NB4 (cell line): ENCODE results near the gene GSTO2.

Experiments
- DNase-seq: peaks from one replicate; pipeline ENCODE4 v3.0.0; 2010; ENCODE audit warnings: low read depth
- H3K4me3 ChIP-seq: one replicate; pipeline ENCODE4 v1.5.1; 2011; ENCODE audit warnings: mild to moderate bottlenecking, low read depth, low read length, moderate library complexity
- MYC ChIP-seq: IDR thresholded peaks from 2 replicates; pipeline ENCODE4 v1.6.1; 2011; ENCODE audit warnings: low read depth, low read length
- POLR2A ChIP-seq: IDR thresholded peaks from 2 replicates; pipeline ENCODE4 v1.6.1; 2011; ENCODE audit warnings: mild to moderate bottlenecking; ENCODE audit not compliant: insufficient read length; ENCODE audit errors: extremely low read depth
- TF ChIP-seq, protein P1 (sequence below): IDR thresholded peaks from 2 replicates; pipeline ENCODE4 v1.6.1; 2011; ENCODE audit warnings: low read depth, low read length
- TF ChIP-seq, protein P2 (sequence below): IDR thresholded peaks from one replicate; pipeline ENCODE4 v1.5.1; 2012; ENCODE audit warnings: low read depth, low read length

Gene GSTO2

GRCh38 chr10:104273286-104273685 lies 4.3 kb downstream of the GSTO2 start:
- no peak overlapping the region for H3K4me3 ChIP-seq
- DNase-seq: no peak
- no peak for TF ChIP-seq MYC
- no peak for TF ChIP-seq POLR2A
- TF ChIP-seq, protein P1, sequence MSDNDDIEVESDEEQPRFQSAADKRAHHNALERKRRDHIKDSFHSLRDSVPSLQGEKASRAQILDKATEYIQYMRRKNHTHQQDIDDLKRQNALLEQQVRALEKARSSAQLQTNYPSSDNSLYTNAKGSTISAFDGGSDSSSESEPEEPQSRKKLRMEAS: no peak
- TF ChIP-seq, protein P2, sequence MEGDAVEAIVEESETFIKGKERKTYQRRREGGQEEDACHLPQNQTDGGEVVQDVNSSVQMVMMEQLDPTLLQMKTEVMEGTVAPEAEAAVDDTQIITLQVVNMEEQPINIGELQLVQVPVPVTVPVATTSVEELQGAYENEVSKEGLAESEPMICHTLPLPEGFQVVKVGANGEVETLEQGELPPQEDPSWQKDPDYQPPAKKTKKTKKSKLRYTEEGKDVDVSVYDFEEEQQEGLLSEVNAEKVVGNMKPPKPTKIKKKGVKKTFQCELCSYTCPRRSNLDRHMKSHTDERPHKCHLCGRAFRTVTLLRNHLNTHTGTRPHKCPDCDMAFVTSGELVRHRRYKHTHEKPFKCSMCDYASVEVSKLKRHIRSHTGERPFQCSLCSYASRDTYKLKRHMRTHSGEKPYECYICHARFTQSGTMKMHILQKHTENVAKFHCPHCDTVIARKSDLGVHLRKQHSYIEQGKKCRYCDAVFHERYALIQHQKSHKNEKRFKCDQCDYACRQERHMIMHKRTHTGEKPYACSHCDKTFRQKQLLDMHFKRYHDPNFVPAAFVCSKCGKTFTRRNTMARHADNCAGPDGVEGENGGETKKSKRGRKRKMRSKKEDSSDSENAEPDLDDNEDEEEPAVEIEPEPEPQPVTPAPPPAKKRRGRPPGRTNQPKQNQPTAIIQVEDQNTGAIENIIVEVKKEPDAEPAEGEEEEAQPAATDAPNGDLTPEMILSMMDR: no peak

- DNase-seq: no peak
- no peak for TF ChIP-seq MYC
- TF ChIP-seq, protein P1: no peak
- no peak for TF ChIP-seq POLR2A
- TF ChIP-seq, protein P2: no peak
- no peak overlapping the region for H3K4me3 ChIP-seq
Measured at GRCh38 chr10:104273899-104274575, 5.1 kb downstream of the GSTO2 start.

GRCh38 chr10:104274762-104275721 lies 6.1 kb downstream of the GSTO2 start:
- H3K4me3 ChIP-seq: no peak overlapping the region
- DNase-seq: peak; percentile 49
- TF ChIP-seq, protein P2: peak; percentile 77
- no peak for TF ChIP-seq POLR2A

- TF ChIP-seq, protein P2: no peak
- TF ChIP-seq, protein P1: no peak
- TF ChIP-seq POLR2A (no peak), MYC (no peak)
- no peak overlapping the region for H3K4me3 ChIP-seq
- DNase-seq: no peak
Measured at GRCh38 chr10:104276192-104276591, 7.2 kb downstream of the GSTO2 start.

GRCh38 chr10:104277785-104278184 lies 8.8 kb downstream of the GSTO2 start:
- no peak for DNase-seq
- TF ChIP-seq, protein P2: no peak
- TF ChIP-seq MYC (no peak), POLR2A (no peak)
- TF ChIP-seq, protein P1: no peak

More at GRCh38 chr10:104277785-104278184, 8.8 kb downstream of the GSTO2 start:
- H3K4me3 ChIP-seq: no peak overlapping the region
